GM18873 (cell line): Measurements from ENCODE around the gene BRD4.

ENCODE experiments used
- ATAC-seq: cut with Tn5 transposase; IDR thresholded peaks from one replicate; pipeline ENCODE4 v1.9.1; 2021; ENCODE audit warnings: mild to moderate bottlenecking, moderate library complexity, moderate number of reproducible peaks; ENCODE audit not compliant: unreplicated experiment, low FRiP score

Gene BRD4

GRCh38 chr19:15292847-15293582 lies 39.3 kb downstream of the BRD4 start:
- no peak for ATAC-seq

GRCh38 chr19:15292140-15292539 lies 40.2 kb downstream of the BRD4 start:
- no peak for ATAC-seq

GRCh38 chr19:15291548-15292021 lies 40.8 kb downstream of the BRD4 start:
- no peak for ATAC-seq

GRCh38 chr19:15291089-15291488 lies 41.2 kb downstream of the BRD4 start:
- ATAC-seq = no peak

- no peak for ATAC-seq
These were observed 42.2 kb downstream of the BRD4 start for GRCh38 chr19:15290166-15290565.

GRCh38 chr19:15289673-15290072 lies 42.7 kb downstream of the BRD4 start:
- ATAC-seq = no peak

GRCh38 chr19:15288146-15288963 lies 44.0 kb downstream of the BRD4 start:
- no peak for ATAC-seq

GRCh38 chr19:15287496-15287895 lies 44.8 kb downstream of the BRD4 start:
- no peak for ATAC-seq

GRCh38 chr19:15286688-15287365 lies 45.5 kb downstream of the BRD4 start:
- ATAC-seq = no peak

- no peak for ATAC-seq
These were observed 46.3 kb downstream of the BRD4 start for GRCh38 chr19:15285896-15286591.

GRCh38 chr19:15284896-15285295 lies 47.4 kb downstream of the BRD4 start:
- no peak for ATAC-seq

- ATAC-seq = no peak
These were observed 48.2 kb downstream of the BRD4 start for GRCh38 chr19:15284091-15284490.

GRCh38 chr19:15283141-15283883 lies 49.0 kb downstream of the BRD4 start:
- no peak for ATAC-seq

- no peak for ATAC-seq
These were observed 50.0 kb downstream of the BRD4 start for GRCh38 chr19:15282311-15282705.

GRCh38 chr19:15280915-15281683 lies 51.2 kb downstream of the BRD4 start:
- ATAC-seq = no peak

GRCh38 chr19:15280048-15280725 lies 52.2 kb downstream of the BRD4 start:
- no peak for ATAC-seq

GRCh38 chr19:15279326-15279904 lies 52.9 kb downstream of the BRD4 start:
- no peak for ATAC-seq

GRCh38 chr19:15276620-15277215 lies 55.6 kb downstream of the BRD4 start:
- ATAC-seq = no peak
